CD14-positive monocyte (primary cell): Measurements from ENCODE around the gene CCDC197. TPM values are rescaled to one million over a fixed set of nuclear protein-coding genes. Genes with fewer than 3 reads are reported as not detected.

Experiments
- DNase-seq, 3 donors: peaks; one replicate each; pipeline ENCODE4 v3.0.0-alpha.2; 2011 to 2022
- H2AFZ ChIP-seq: 2 replicates; pipeline ENCODE4 v1.6.0; 2012; ENCODE audit warnings: mild to moderate bottlenecking, low read depth, low read length, inconsistent platforms; ENCODE audit not compliant: insufficient read depth, poor library complexity, severe bottlenecking
- H3K27ac ChIP-seq, 2 donors: 1 replicate in 1 of 2; 2 replicates in 1 of 2; pipeline ENCODE4 v1.5.1; 2012 to 2013; ENCODE audit warnings: low read length in 2 of 2, control low read depth in 1 of 2, inconsistent platforms in 1 of 2, low read depth in 1 of 2, mild to moderate bottlenecking in 1 of 2
- H3K27me3 ChIP-seq, 2 donors: one replicate each; pipeline versions ENCODE4 v1.6.0 to v1.6.1; 2011 to 2013; ENCODE audit warnings: low read length in 2 of 2; ENCODE audit not compliant: control insufficient read depth in 2 of 2, insufficient read depth in 2 of 2
- H3K36me3 ChIP-seq, 2 donors: replicated peaks in 1 of 2; 1 replicate in 1 of 2; 2 replicates in 1 of 2; pipeline versions ENCODE4 v1.5.1 to v1.6.1; 2012 to 2013; ENCODE audit warnings: low read length in 2 of 2, control low read depth in 1 of 2, inconsistent platforms in 1 of 2, mild to moderate bottlenecking in 1 of 2; ENCODE audit not compliant: insufficient read depth in 2 of 2, control insufficient read depth in 1 of 2
- H3K4me1 ChIP-seq, 2 donors: 1 replicate in 1 of 2; 2 replicates in 1 of 2; pipeline versions ENCODE4 v1.5.1 to v1.6.1; 2012 to 2013; ENCODE audit warnings: low read length in 2 of 2, control low read depth in 1 of 2, inconsistent platforms in 1 of 2, mild to moderate bottlenecking in 1 of 2, moderate library complexity in 1 of 2; ENCODE audit not compliant: insufficient read depth in 2 of 2, control insufficient read depth in 1 of 2
- H3K4me2 ChIP-seq: replicated peaks from 2 replicates; pipeline ENCODE3; 2012; ENCODE audit warnings: low read length, moderate library complexity, mild to moderate bottlenecking; ENCODE audit not compliant: poor library complexity, severe bottlenecking; ENCODE audit errors: extremely low read depth
- H3K4me3 ChIP-seq, 3 experiments: fragments of 200-600 bp in 1 of 3; sonication (generic) in 1 of 3; replicated peaks in 1 of 3; 1 replicate in 2 of 3; 2 replicates in 1 of 3; pipeline ENCODE4 v1.5.1; 2011 to 2013; ENCODE audit warnings: low read length in 3 of 3, mild to moderate bottlenecking in 3 of 3, control low read depth in 2 of 3, low read depth in 2 of 3, inconsistent platforms in 1 of 3, moderate library complexity in 1 of 3
- H3K79me2 ChIP-seq: 2 replicates; pipeline ENCODE4 v1.6.0; 2012; ENCODE audit warnings: mild to moderate bottlenecking, control low read depth, inconsistent platforms, low read length, moderate library complexity; ENCODE audit not compliant: insufficient read depth
- H3K9ac ChIP-seq: 2 replicates; pipeline ENCODE4 v1.6.0; 2017; ENCODE audit warnings: low read length, mild to moderate bottlenecking; ENCODE audit not compliant: insufficient read depth, poor library complexity, severe bottlenecking
- H3K9me3 ChIP-seq, 2 donors: replicated peaks in 1 of 2; 1 replicate in 1 of 2; 2 replicates in 1 of 2; pipeline versions ENCODE4 v1.5.1 to v1.6.1; 2012 to 2013; ENCODE audit warnings: low read length in 2 of 2, control low read depth in 1 of 2; ENCODE audit not compliant: control insufficient read depth in 1 of 2, insufficient read depth in 1 of 2
- H4K20me1 ChIP-seq: 2 replicates; pipeline ENCODE4 v1.6.0; 2012; ENCODE audit warnings: mild to moderate bottlenecking, low read length, control low read depth, moderate library complexity; ENCODE audit not compliant: insufficient read depth
- H3K27ac Mint-ChIP-seq, 7 donors: one replicate each; pipeline ENCODE4 v1.8.0; 2020; ENCODE audit warnings: mild to moderate bottlenecking in 7 of 7, mixed read lengths in 7 of 7, moderate library complexity in 6 of 7, inconsistent platforms in 2 of 7
- H3K27me3 Mint-ChIP-seq, 3 donors: one replicate each; pipeline ENCODE4 v1.8.0; 2021 to 2022; ENCODE audit warnings: low read depth in 3 of 3, mild to moderate bottlenecking in 3 of 3, mixed read lengths in 3 of 3, moderate library complexity in 3 of 3, inconsistent platforms in 1 of 3
- H3K36me3 Mint-ChIP-seq, 2 donors: one replicate each; pipeline ENCODE4 v1.8.0; 2020; ENCODE audit warnings: mixed read lengths in 2 of 2, inconsistent platforms in 1 of 2, mild to moderate bottlenecking in 1 of 2
- H3K4me1 Mint-ChIP-seq: one replicate; pipeline ENCODE4 v1.8.0; 2020; ENCODE audit warnings: mild to moderate bottlenecking, mixed read lengths
- H3K4me3 Mint-ChIP-seq, 2 donors: one replicate each; pipeline ENCODE4 v1.8.0; 2020; ENCODE audit warnings: mild to moderate bottlenecking in 2 of 2, mixed read lengths in 2 of 2, moderate library complexity in 1 of 2
- H3K9me3 Mint-ChIP-seq, 7 donors: one replicate each; pipeline ENCODE4 v1.8.0; 2020 to 2022; ENCODE audit warnings: mixed read lengths in 7 of 7, mild to moderate bottlenecking in 6 of 7, moderate library complexity in 6 of 7, inconsistent platforms in 2 of 7
- WGBS: methylation state at CpG from one replicate; pipeline ENCODE4 v1.1.5; 2013; ENCODE audit warnings: missing lambda C conversion rate; ENCODE audit not compliant: insufficient coverage; 5-methylcytosine and 5-hydroxymethylcytosine counted together
- intact Hi-C, 2 donors: fragments of 100-400 bp; cut with micrococcal nuclease; formaldehyde crosslinking; loops; one replicate each; pipeline versions ENCODE4 v1.15.0 to v1.15.1; 2023
- polyA plus RNA-seq, 3 donors: library from polyadenylated mRNA; depleted of rRNA in 1 of 3; unstranded in 2 of 3; stranded (reverse) in 1 of 3; fragments of 300-500 nt in 2 of 3; fragments of >200 nt in 1 of 3; fragmentation: Illumina TruSeq in 2 of 3; gene quantifications; 1 replicate in 2 of 3; 2 replicates in 1 of 3; pipeline ENCODE4 v1.2.3, GENCODE V29; 2012 to 2021
- TF ChIP-seq, protein P1 (sequence below): fragments of 200-600 bp; IDR thresholded peaks from one replicate; pipeline ENCODE4 v1.8.0; 2022; ENCODE audit warnings: antibody characterized with exemption, mild to moderate bottlenecking

The CCDC197 gene
- polyA plus RNA-seq, 3 donors = not detected

DNA sequence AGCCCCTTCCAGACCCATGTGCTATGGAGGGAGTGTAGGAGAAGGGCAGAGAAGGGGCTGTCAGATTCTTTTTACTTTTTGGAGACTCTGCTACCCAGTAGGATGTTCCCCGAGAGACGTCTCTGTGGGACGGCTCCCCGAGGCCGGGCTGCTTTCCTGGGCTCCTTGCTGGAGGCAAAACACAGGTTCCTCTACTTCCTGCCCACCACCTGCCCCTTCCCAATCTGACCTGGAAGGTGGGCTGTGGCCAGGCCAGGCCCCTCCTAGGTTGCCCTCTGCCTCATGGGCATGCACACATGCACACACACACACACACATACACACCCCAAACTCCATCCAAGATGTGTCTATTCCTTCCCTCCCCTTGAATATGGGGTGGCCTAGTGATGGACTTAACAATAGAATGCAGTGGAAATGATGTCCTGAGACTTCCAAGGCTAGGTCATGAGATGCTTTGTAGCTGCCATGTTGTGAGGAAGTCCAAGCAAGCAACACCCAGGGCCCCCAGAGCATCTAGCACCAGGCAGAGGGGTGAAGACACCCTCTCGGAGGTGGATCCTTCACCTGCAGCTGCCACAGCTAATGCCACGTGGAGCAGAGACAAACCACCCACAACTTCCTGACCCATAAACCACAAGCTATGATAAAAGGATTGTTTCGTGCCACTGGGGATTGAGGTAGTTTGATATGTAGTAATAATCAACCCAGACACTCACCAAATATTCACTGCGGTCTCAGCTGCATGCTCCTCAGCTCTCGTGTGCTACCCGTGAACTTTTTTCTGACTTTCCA is 19.1 kb upstream of the CCDC197 start:
- no peaks in the 10 kb centered on the region for H3K36me3 ChIP-seq
- TF ChIP-seq, protein P1, sequence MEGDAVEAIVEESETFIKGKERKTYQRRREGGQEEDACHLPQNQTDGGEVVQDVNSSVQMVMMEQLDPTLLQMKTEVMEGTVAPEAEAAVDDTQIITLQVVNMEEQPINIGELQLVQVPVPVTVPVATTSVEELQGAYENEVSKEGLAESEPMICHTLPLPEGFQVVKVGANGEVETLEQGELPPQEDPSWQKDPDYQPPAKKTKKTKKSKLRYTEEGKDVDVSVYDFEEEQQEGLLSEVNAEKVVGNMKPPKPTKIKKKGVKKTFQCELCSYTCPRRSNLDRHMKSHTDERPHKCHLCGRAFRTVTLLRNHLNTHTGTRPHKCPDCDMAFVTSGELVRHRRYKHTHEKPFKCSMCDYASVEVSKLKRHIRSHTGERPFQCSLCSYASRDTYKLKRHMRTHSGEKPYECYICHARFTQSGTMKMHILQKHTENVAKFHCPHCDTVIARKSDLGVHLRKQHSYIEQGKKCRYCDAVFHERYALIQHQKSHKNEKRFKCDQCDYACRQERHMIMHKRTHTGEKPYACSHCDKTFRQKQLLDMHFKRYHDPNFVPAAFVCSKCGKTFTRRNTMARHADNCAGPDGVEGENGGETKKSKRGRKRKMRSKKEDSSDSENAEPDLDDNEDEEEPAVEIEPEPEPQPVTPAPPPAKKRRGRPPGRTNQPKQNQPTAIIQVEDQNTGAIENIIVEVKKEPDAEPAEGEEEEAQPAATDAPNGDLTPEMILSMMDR = no peak
- peaks cover 18% of the 10 kb centered on the region in 2 donors for H3K4me1 ChIP-seq
- no peak overlapping the region for H3K4me2 ChIP-seq
- no peaks in the 10 kb centered on the region for H4K20me1 ChIP-seq
- Mint-ChIP-seq H3K4me1 (peaks cover 29% of the 10 kb centered on the region), H3K27ac (peak overlapping the region in 2 of 7 donors; percentile 25 to 27), H3K27me3 (peaks cover 5 to 7% (median 6%) of the 10 kb centered on the region in 3 donors), H3K9me3 (peaks cover 0 to 8% (median 6%) of the 10 kb centered on the region in 7 donors), H3K36me3 (peaks cover 0 to 4% of the 10 kb centered on the region in 2 donors), H3K4me3 (no peak overlapping the region)
- H2AFZ ChIP-seq = no peak overlapping the region
- H3K9me3 ChIP-seq = peaks cover 0 to 5% of the 10 kb centered on the region in 2 donors
- no peak overlapping the region for H3K27ac ChIP-seq
- no peaks in the 10 kb centered on the region for H3K27me3 ChIP-seq
- H3K4me3 ChIP-seq = no peak overlapping the region
- intact Hi-C loops = loop anchor here in 1 of 2 donors (2.0 kb wide), 1 partner anchor 39 kb away; no protein-coding TSS in a partner anchor
- 98% methylated on average over 5 of the region's 11 CpGs for WGBS
- H3K79me2 ChIP-seq = no peaks in the 10 kb centered on the region
- H3K9ac ChIP-seq = no peak overlapping the region
- DNase-seq = peak in 1 of 3 donors; percentile 34

- Mint-ChIP-seq H3K27me3 (peaks cover 5 to 11% (median 7%) of the 10 kb centered on the region in 3 donors), H3K4me3 (no peak overlapping the region)
Observed at GRCh38 chr14:93978735-93979134, 18.4 kb upstream of the CCDC197 start.

More at GRCh38 chr14:93978735-93979134, 18.4 kb upstream of the CCDC197 start:
- Mint-ChIP-seq H3K27ac (no peak overlapping the region), H3K9me3 (peaks cover 0 to 7% (median 6%) of the 10 kb centered on the region in 7 donors), H3K4me1 (peaks cover 29% of the 10 kb centered on the region), H3K36me3 (peaks cover 0 to 4% of the 10 kb centered on the region in 2 donors)
- Histone ChIP-seq H3K36me3 (no peaks in the 10 kb centered on the region), H2AFZ (no peak overlapping the region), H3K4me3 (no peak overlapping the region), H3K27ac (no peak overlapping the region), H3K4me2 (no peak overlapping the region), H3K79me2 (no peaks in the 10 kb centered on the region), H3K9ac (no peak overlapping the region), H3K4me1 (peaks cover 18% of the 10 kb centered on the region in 2 donors), H3K27me3 (no peaks in the 10 kb centered on the region), H3K9me3 (peaks cover 0 to 5% of the 10 kb centered on the region in 2 donors), H4K20me1 (no peaks in the 10 kb centered on the region)
- 96% methylated on average over 4 of the region's 4 CpGs for WGBS
- TF ChIP-seq, protein P1 = no peak
- intact Hi-C loops = no loop called here
- DNase-seq = no peak
